Panc1 (cell line): ENCODE measurements around the gene LRRK1.
A peak's percentile ranks its signal among the peaks of the same experiment; 100 is the strongest.

Source experiments
- CTCF ChIP-seq: fragments of 450-650 bp; IDR thresholded peaks from 2 replicates; pipeline ENCODE4 v1.5.1; 2017; ENCODE audit warnings: mild to moderate bottlenecking
- POLR2AphosphoS5 ChIP-seq: IDR thresholded peaks from 2 replicates; pipeline ENCODE4 v1.6.1; 2012; ENCODE audit warnings: mild to moderate bottlenecking, low read depth, low read length, moderate library complexity
- REST ChIP-seq, 2 experiments: IDR thresholded peaks; 2 replicates each; pipeline ENCODE4 v1.6.1; 2011 to 2012; ENCODE audit warnings: low read depth in 2 of 2, control low read depth in 1 of 2, low read length in 1 of 2, mild to moderate bottlenecking in 1 of 2, moderate library complexity in 1 of 2; ENCODE audit not compliant: insufficient read depth in 1 of 2
- SIN3A ChIP-seq: IDR thresholded peaks from 2 replicates; pipeline ENCODE4 v1.6.1; 2012; ENCODE audit warnings: low read depth, mild to moderate bottlenecking, low read length, moderate library complexity, borderline replicate concordance; ENCODE audit not compliant: insufficient read depth
- TCF7L2 ChIP-seq: IDR thresholded peaks from 2 replicates; pipeline ENCODE4 v1.6.1; 2011; ENCODE audit warnings: mild to moderate bottlenecking, low read depth, low read length, inconsistent platforms

GRCh38 chr15:100986158-100986896 lies 67.2 kb downstream of the LRRK1 start:
- TF ChIP-seq CTCF (no peak), REST (IDR thresholded peaks at IDR 0.05; ENCODE audit: insufficient read depth in 1 of 2, low read depth in 2 of 2, low read length in 1 of 2) (no peak), POLR2AphosphoS5 (0 out of 2 replicates have a peak, but pooled peaks have one; percentile 37), SIN3A (no peak), TCF7L2 (peak; percentile 92)
